SW 1271 (cell line): ENCODE results near the gene BGN.

Experiments
- DNase-seq, 2 experiments: peaks; one replicate each; lab custom pipeline; 2025; lab: John Stamatoyannopoulos, UW

BGN gene

GRCh38 chrX:153504445-153505016 is 9.8 kb downstream of the BGN start:
- no peak for DNase-seq

GRCh38 chrX:153505361-153505760 is 10.6 kb downstream of the BGN start:
- no peak for DNase-seq

- peak in 1 of 2 experiments; percentile 55 for DNase-seq
Observed at GRCh38 chrX:153507484-153508178, 12.9 kb downstream of the BGN start.

GRCh38 chrX:153509592-153509991 is 14.8 kb downstream of the BGN start:
- no peak for DNase-seq

GRCh38 chrX:153510383-153510782 is 15.6 kb downstream of the BGN start:
- no peak for DNase-seq

- no peak for DNase-seq
Observed at GRCh38 chrX:153511784-153512500, 17.2 kb downstream of the BGN start.

GRCh38 chrX:153512501-153512893 is 17.7 kb downstream of the BGN start:
- DNase-seq = no peak

GRCh38 chrX:153513265-153513664 is 18.5 kb downstream of the BGN start:
- DNase-seq = no peak

- no peak for DNase-seq
Observed at GRCh38 chrX:153514259-153514658, 19.5 kb downstream of the BGN start.

- no peak for DNase-seq
Observed at GRCh38 chrX:153515435-153515834, 20.7 kb downstream of the BGN start.

GRCh38 chrX:153516073-153516472 is 21.3 kb downstream of the BGN start:
- no peak for DNase-seq

- DNase-seq = no peak
Observed at GRCh38 chrX:153517423-153517822, 22.6 kb downstream of the BGN start, which contains the start of gene ATP2B3. TSS of gene ATP2B3 (plus strand) at chrX:153517642. CDS start at chrX:153536248, 18,606 bp downstream.

GRCh38 chrX:153517946-153518834 is 23.4 kb downstream of the BGN start:
- DNase-seq = no peak

GRCh38 chrX:153519569-153520286 is 24.9 kb downstream of the BGN start:
- no peak for DNase-seq

- DNase-seq = no peak
Observed at GRCh38 chrX:153520287-153520917, 25.6 kb downstream of the BGN start.

- DNase-seq = no peak
Observed at GRCh38 chrX:153521034-153521433, 26.3 kb downstream of the BGN start.

GRCh38 chrX:153522259-153522658 is 27.5 kb downstream of the BGN start:
- DNase-seq = no peak

- no peak for DNase-seq
Observed at GRCh38 chrX:153523269-153523668, 28.5 kb downstream of the BGN start.

- no peak for DNase-seq
Observed at GRCh38 chrX:153524234-153524633, 29.5 kb downstream of the BGN start.

- DNase-seq = no peak
Observed at GRCh38 chrX:153525451-153525850, 30.7 kb downstream of the BGN start.

- DNase-seq = no peak
Observed at GRCh38 chrX:153526042-153526441, 31.3 kb downstream of the BGN start.
